HepG2 (cell line): Measurements from ENCODE around the gene PLA2G4D. TPM values are rescaled to one million over a fixed set of nuclear protein-coding genes. Genes with fewer than 3 reads are reported as not detected.

ENCODE experiments used
- ATAC-seq: fragments of 200-7000 bp; cut with Tn5 transposase; 3 replicates; pipeline ENCODE4 v1.9.1; 2020; ENCODE audit warnings: mild to moderate bottlenecking, moderate library complexity
- BruUV-seq: library from RNA; stranded (reverse); fragments of 400-500 nt; replicated peaks from 2 replicates; lab custom pipeline; 2021; lab: Mats Ljungman, UMichigan
- CTCF ChIA-PET: fragments of 300-600 bp; formaldehyde crosslinking; extraction: SDS; loops from one replicate; lab custom pipeline; 2021; ENCODE audit warnings: low total read pairs, inconsistent platforms, low intra/inter-chr PET ratio; lab: Yijun Ruan, JAX
- POLR2A ChIA-PET: fragments of 350-600 bp; sonication (Branson Sonifier 250); formaldehyde crosslinking; loops from one replicate; lab custom pipeline; 2020; ENCODE audit warnings: antibody characterized with exemption, inconsistent platforms; lab: Yijun Ruan, JAX
- DNase-seq: peaks from one replicate; pipeline ENCODE4 v3.0.0-alpha.2; 2015; ENCODE audit warnings: low spot score
- FAIRE-seq: peaks from 3 replicates; lab custom pipeline; 2011; peaks lifted over from hg19 to GRCh38; lab: Jason Lieb, UNC
- H2AFZ ChIP-seq: one replicate; pipeline ENCODE4 v1.6.1; 2011; ENCODE audit warnings: low read length, inconsistent platforms
- H3K27ac ChIP-seq: fragments of 300-600 bp; 3 replicates; pipeline ENCODE4 v1.8.0; 2011; ENCODE audit warnings: mixed run types, mild to moderate bottlenecking, mixed read lengths, low read length, inconsistent platforms; ENCODE audit not compliant: insufficient read depth; ENCODE audit errors: extremely low read length
- H3K27me3 ChIP-seq, 2 experiments: fragments of 200-600 bp in 1 of 2; 2 replicates in 1 of 2; 3 replicates in 1 of 2; pipeline versions ENCODE4 v1.6.0 to v1.8.0; 2011; ENCODE audit warnings: low read length in 2 of 2, mild to moderate bottlenecking in 2 of 2, moderate library complexity in 2 of 2, inconsistent platforms in 1 of 2; ENCODE audit not compliant: insufficient read depth in 2 of 2, control insufficient read depth in 1 of 2
- H3K36me3 ChIP-seq, 2 experiments: fragments of 200-600 bp in 1 of 2; replicated peaks in 1 of 2; 2 replicates in 1 of 2; 3 replicates in 1 of 2; pipeline versions ENCODE4 v1.5.1 to v1.8.0; 2011; ENCODE audit warnings: low read length in 2 of 2, inconsistent platforms in 1 of 2; ENCODE audit not compliant: insufficient read depth in 2 of 2, control insufficient read depth in 1 of 2
- H3K4me1 ChIP-seq: 2 replicates; pipeline ENCODE4 v1.5.1; 2012; ENCODE audit warnings: low read length, inconsistent platforms; ENCODE audit not compliant: insufficient read depth
- H3K4me2 ChIP-seq: 2 replicates; pipeline ENCODE4 v1.6.0; 2011; ENCODE audit warnings: low read depth, low read length, inconsistent platforms
- H3K4me3 ChIP-seq, 3 experiments: fragments of 200-600 bp in 1 of 3; sonication (generic), shearing (Covaris generic) in 1 of 3; replicated peaks in 1 of 3; 2 replicates each; pipeline ENCODE4 v1.5.1; 2011 to 2016; ENCODE audit warnings: low read length in 3 of 3, inconsistent platforms in 2 of 3, low read depth in 2 of 3, mild to moderate bottlenecking in 2 of 3, control low read depth in 1 of 3, mixed read lengths in 1 of 3; ENCODE audit not compliant: insufficient read depth in 1 of 3
- H3K79me2 ChIP-seq: one replicate; pipeline ENCODE4 v1.6.1; 2011; ENCODE audit warnings: low read length, inconsistent platforms; ENCODE audit not compliant: insufficient read depth
- H3K9ac ChIP-seq: 2 replicates; pipeline ENCODE4 v1.6.0; 2011; ENCODE audit warnings: mild to moderate bottlenecking, low read depth, low read length, inconsistent platforms; ENCODE audit not compliant: insufficient read depth
- H3K9me3 ChIP-seq: 2 replicates; pipeline ENCODE4 v1.5.1; 2012; ENCODE audit warnings: mild to moderate bottlenecking, low read length
- H4K20me1 ChIP-seq: 2 replicates; pipeline ENCODE4 v1.6.0; 2011; ENCODE audit warnings: inconsistent platforms, mild to moderate bottlenecking, low read length, moderate library complexity; ENCODE audit not compliant: insufficient read depth
- FOSL2 ChIP-seq: sonication (generic); formaldehyde crosslinking; IDR thresholded peaks from 2 replicates; pipeline ENCODE4 v1.4.0; 2020; ENCODE audit warnings: missing genetic modification reagents
- NFATC3 ChIP-seq: sonication (generic); formaldehyde crosslinking; IDR thresholded peaks from 2 replicates; pipeline ENCODE4 v1.5.1; 2020; ENCODE audit warnings: mild to moderate bottlenecking, missing genetic modification reagents
- NR2F2 ChIP-seq: IDR thresholded peaks from 2 replicates; pipeline ENCODE4 v1.6.1; 2012; ENCODE audit warnings: low read depth, inconsistent platforms, borderline replicate concordance
- RARG ChIP-seq: sonication (generic); formaldehyde crosslinking; IDR thresholded peaks from 2 replicates; pipeline ENCODE4 v1.4.0; 2020; ENCODE audit warnings: low read depth, mild to moderate bottlenecking, missing genetic modification reagents
- SNRNP70 ChIP-seq: fragments of 200-400 bp; formaldehyde crosslinking; IDR thresholded peaks from 2 replicates; pipeline ENCODE4 v1.6.1; 2017; ENCODE audit warnings: mild to moderate bottlenecking, low read depth, low read length, moderate library complexity
- ZNF841 ChIP-seq: sonication (generic); formaldehyde crosslinking; IDR thresholded peaks from 2 replicates; pipeline ENCODE4 v1.8.1; 2023; ENCODE audit warnings: missing genetic modification reagents, borderline replicate concordance
- WGBS: methylation state at CpG from one replicate; pipeline ENCODE4 v1.1.6; 2017; ENCODE audit warnings: low lambda C conversion rate; 5-methylcytosine and 5-hydroxymethylcytosine counted together
- in situ Hi-C: cut with HindIII; loops from 2 replicates; pipeline ENCODE4 v1.10.0; 2017; ENCODE audit warnings: low pct_unique_long_range_greater_than_20kb; ENCODE audit not compliant: extremely low pct_ligation_motif_present
- intact Hi-C: fragments of 100-400 bp; cut with micrococcal nuclease; formaldehyde crosslinking; loops from one replicate; pipeline ENCODE4 v1.10.0; 2022; ENCODE audit not compliant: unreplicated experiment
- polyA plus RNA-seq, 8 experiments: library from polyadenylated mRNA; depleted of rRNA in 3 of 8; stranded (reverse) in 7 of 8; unstranded in 1 of 8; fragments of >200 nt; fragmentation: Illumina TruSeq in 4 of 8; extraction: Trizol in 4 of 8; gene quantifications; 2 replicates each; pipeline versions ENCODE4 v1.2.1 to v1.2.3, GENCODE V29; 2011 to 2016; ENCODE audit warnings: low read depth in 4 of 8, missing spikeins in 1 of 8, mixed read lengths in 1 of 8; ENCODE audit not compliant: insufficient read depth in 1 of 8
- total RNA-seq, 5 experiments: library from RNA; depleted of rRNA; stranded (reverse); fragments of >200 nt; fragmentation: Illumina TruSeq; extraction: Trizol; gene quantifications; 2 replicates each; pipeline ENCODE4 v1.2.3, GENCODE V29; 2016; ENCODE audit warnings: low read depth in 1 of 5
- TF ChIP-seq, protein P1 (sequence below): sonication (generic); formaldehyde crosslinking; IDR thresholded peaks from 2 replicates; pipeline ENCODE4 v1.4.0; 2020; ENCODE audit warnings: missing genetic modification reagents, borderline replicate concordance
- TF ChIP-seq, protein P2 (sequence below): sonication (generic); formaldehyde crosslinking; IDR thresholded peaks from 2 replicates; pipeline ENCODE4 v1.4.0; 2020; ENCODE audit warnings: missing genetic modification reagents
- TF ChIP-seq, protein P3 (sequence below): sonication (generic); formaldehyde crosslinking; IDR thresholded peaks from 2 replicates; pipeline ENCODE4 v1.4.0; 2020; ENCODE audit warnings: missing genetic modification reagents
- TF ChIP-seq, protein P4 (sequence below): sonication (generic); formaldehyde crosslinking; IDR thresholded peaks from 2 replicates; pipeline ENCODE4 v1.5.0; 2020; ENCODE audit warnings: mild to moderate bottlenecking, missing genetic modification reagents, borderline replicate concordance

PLA2G4D gene
- total and polyA plus RNA-seq, 2 of the 13 experiments (the other 11 are each of a cell fraction or from before 2014, with no cell fraction given) = 0.04 to 0.21 TPM

DNA sequence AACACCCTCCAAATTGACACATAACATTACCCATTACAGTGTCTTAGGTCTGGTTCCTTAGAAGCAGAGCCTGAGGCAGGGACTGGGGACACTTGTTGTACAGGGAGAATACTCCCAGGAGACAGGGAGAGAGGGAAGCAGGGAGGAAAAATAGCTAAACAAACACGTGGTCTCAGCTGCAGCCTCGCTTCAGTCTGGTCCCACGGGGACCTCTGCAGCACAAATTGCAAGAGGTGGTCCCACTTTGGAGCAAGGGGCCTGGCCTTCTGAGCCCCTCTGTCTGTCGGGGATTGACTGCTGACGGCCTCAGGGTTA lies 25.0 kb upstream of the PLA2G4D start:
- no peak overlapping the region; the same call in 1 of the 2 replicates for H3K4me2 ChIP-seq
- H3K27ac ChIP-seq = no peak overlapping the region
- no peak for FAIRE-seq
- intact Hi-C loops (no loop called here), in situ Hi-C loops (no loop called here)
- no peaks in the 10 kb centered on the region for H3K9me3 ChIP-seq
- no peak for DNase-seq
- 29% methylated on average over 3 of the region's 5 CpGs for WGBS
- no TSS peak for BruUV-seq
- ChIA-PET POLR2A (no interaction called here), CTCF (no interaction called here)
- no peak overlapping the region for H3K4me3 ChIP-seq
- H3K79me2 ChIP-seq = no peaks in the 10 kb centered on the region
- H2AFZ ChIP-seq = no peak overlapping the region
- no peaks in the 10 kb centered on the region for H3K36me3 ChIP-seq
- peaks cover 13% of the 10 kb centered on the region for H3K4me1 ChIP-seq
- no peak for ATAC-seq
- H4K20me1 ChIP-seq = no peaks in the 10 kb centered on the region
- H3K9ac ChIP-seq = no peak overlapping the region
- peaks cover 2 to 12% of the 10 kb centered on the region in 2 experiments; a peak in 3 of 5 replicates for H3K27me3 ChIP-seq
- TF ChIP-seq, protein P1, sequence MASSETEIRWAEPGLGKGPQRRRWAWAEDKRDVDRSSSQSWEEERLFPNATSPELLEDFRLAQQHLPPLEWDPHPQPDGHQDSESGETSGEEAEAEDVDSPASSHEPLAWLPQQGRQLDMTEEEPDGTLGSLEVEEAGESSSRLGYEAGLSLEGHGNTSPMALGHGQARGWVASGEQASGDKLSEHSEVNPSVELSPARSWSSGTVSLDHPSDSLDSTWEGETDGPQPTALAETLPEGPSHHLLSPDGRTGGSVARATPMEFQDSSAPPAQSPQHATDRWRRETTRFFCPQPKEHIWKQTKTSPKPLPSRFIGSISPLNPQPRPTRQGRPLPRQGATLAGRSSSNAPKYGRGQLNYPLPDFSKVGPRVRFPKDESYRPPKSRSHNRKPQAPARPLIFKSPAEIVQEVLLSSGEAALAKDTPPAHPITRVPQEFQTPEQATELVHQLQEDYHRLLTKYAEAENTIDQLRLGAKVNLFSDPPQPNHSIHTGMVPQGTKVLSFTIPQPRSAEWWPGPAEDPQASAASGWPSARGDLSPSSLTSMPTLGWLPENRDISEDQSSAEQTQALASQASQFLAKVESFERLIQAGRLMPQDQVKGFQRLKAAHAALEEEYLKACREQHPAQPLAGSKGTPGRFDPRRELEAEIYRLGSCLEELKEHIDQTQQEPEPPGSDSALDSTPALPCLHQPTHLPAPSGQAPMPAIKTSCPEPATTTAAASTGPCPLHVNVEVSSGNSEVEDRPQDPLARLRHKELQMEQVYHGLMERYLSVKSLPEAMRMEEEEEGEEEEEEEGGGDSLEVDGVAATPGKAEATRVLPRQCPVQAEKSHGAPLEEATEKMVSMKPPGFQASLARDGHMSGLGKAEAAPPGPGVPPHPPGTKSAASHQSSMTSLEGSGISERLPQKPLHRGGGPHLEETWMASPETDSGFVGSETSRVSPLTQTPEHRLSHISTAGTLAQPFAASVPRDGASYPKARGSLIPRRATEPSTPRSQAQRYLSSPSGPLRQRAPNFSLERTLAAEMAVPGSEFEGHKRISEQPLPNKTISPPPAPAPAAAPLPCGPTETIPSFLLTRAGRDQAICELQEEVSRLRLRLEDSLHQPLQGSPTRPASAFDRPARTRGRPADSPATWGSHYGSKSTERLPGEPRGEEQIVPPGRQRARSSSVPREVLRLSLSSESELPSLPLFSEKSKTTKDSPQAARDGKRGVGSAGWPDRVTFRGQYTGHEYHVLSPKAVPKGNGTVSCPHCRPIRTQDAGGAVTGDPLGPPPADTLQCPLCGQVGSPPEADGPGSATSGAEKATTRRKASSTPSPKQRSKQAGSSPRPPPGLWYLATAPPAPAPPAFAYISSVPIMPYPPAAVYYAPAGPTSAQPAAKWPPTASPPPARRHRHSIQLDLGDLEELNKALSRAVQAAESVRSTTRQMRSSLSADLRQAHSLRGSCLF (CRISPR knock-in tag) = no peak
- TF ChIP-seq NR2F2 = no peak
- TF ChIP-seq NFATC3 (CRISPR knock-in tag) = no peak
- no peak for TF ChIP-seq FOSL2 (CRISPR knock-in tag)
- no peak for TF ChIP-seq SNRNP70
- TF ChIP-seq, protein P2, sequence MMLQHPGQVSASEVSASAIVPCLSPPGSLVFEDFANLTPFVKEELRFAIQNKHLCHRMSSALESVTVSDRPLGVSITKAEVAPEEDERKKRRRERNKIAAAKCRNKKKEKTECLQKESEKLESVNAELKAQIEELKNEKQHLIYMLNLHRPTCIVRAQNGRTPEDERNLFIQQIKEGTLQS = no peak
- TF ChIP-seq, protein P3, sequence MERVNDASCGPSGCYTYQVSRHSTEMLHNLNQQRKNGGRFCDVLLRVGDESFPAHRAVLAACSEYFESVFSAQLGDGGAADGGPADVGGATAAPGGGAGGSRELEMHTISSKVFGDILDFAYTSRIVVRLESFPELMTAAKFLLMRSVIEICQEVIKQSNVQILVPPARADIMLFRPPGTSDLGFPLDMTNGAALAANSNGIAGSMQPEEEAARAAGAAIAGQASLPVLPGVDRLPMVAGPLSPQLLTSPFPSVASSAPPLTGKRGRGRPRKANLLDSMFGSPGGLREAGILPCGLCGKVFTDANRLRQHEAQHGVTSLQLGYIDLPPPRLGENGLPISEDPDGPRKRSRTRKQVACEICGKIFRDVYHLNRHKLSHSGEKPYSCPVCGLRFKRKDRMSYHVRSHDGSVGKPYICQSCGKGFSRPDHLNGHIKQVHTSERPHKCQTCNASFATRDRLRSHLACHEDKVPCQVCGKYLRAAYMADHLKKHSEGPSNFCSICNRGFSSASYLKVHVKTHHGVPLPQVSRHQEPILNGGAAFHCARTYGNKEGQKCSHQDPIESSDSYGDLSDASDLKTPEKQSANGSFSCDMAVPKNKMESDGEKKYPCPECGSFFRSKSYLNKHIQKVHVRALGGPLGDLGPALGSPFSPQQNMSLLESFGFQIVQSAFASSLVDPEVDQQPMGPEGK (CRISPR knock-in tag) = no peak
- TF ChIP-seq, protein P4, sequence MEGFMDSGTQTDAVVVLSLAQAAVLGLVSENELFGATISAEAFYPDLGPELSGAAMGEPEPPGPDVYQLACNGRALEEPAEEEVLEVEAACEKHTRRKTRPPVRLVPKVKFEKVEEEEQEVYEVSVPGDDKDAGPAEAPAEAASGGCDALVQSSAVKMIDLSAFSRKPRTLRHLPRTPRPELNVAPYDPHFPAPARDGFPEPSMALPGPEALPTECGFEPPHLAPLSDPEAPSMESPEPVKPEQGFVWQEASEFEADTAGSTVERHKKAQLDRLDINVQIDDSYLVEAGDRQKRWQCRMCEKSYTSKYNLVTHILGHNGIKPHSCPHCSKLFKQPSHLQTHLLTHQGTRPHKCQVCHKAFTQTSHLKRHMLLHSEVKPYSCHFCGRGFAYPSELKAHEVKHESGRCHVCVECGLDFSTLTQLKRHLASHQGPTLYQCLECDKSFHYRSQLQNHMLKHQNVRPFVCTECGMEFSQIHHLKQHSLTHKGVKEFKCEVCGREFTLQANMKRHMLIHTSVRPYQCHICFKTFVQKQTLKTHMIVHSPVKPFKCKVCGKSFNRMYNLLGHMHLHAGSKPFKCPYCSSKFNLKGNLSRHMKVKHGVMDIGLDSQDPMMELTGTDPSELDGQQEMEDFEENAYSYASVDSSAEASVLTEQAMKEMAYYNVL (CRISPR knock-in tag) = no peak
- TF ChIP-seq ZNF841 (CRISPR knock-in tag) = no peak
- no peak for TF ChIP-seq RARG
